AG04450 (cell line): Measurements from ENCODE around the gene UBTF. TPM values are rescaled to one million over a fixed set of nuclear protein-coding genes. Genes with fewer than 3 reads are reported as not detected.
A peak's percentile ranks its signal among the peaks of the same experiment; 100 is the strongest.

ENCODE experiments used
- CTCF ChIA-PET: fragments of 300-600, 350-600 bp; formaldehyde crosslinking; extraction: SDS; loops from one replicate; lab custom pipeline; 2022; ENCODE audit warnings: antibody characterized with exemption, inconsistent platforms; lab: Charles Lee
- POLR2A ChIA-PET: fragments of 350-600 bp; formaldehyde crosslinking; extraction: SDS; loops from one replicate; lab custom pipeline; 2021; ENCODE audit warnings: antibody characterized with exemption, inconsistent platforms; lab: Yijun Ruan, JAX
- DNase-seq: peaks from one replicate; pipeline ENCODE4 v3.0.0-alpha.2; 2011; ENCODE audit warnings: low read depth, low spot score
- H3K27ac ChIP-seq: one replicate; pipeline ENCODE4 v1.5.1; 2012; ENCODE audit warnings: low read depth, low read length, control low read depth
- H3K27me3 ChIP-seq: one replicate; pipeline ENCODE4 v1.6.0; 2012; ENCODE audit warnings: low read length; ENCODE audit not compliant: control insufficient read depth, insufficient read depth
- H3K4me3 ChIP-seq: 2 replicates; pipeline ENCODE4 v1.5.1; 2011; ENCODE audit warnings: mild to moderate bottlenecking, low read depth, low read length, control low read depth
- H3K9me3 ChIP-seq: 2 replicates; pipeline ENCODE4 v1.5.1; 2012; ENCODE audit warnings: low read length; ENCODE audit not compliant: control insufficient read depth, insufficient read depth
- CTCF ChIP-seq: IDR thresholded peaks from 2 replicates; pipeline ENCODE4 v1.5.1; 2011; ENCODE audit warnings: low read depth, low read length, control low read depth, inconsistent platforms
- polyA plus RNA-seq: library from polyadenylated mRNA; depleted of rRNA; stranded (reverse); fragments of >200 nt; gene quantifications from 2 replicates; pipeline ENCODE4 v1.2.3, GENCODE V29; 2011

UBTF gene
- polyA plus RNA-seq, 1 experiment, result 26.6 TPM

- POLR2A ChIA-PET, result interaction anchor here (2.2 kb wide), 1 partner anchor 10 kb away, joined by 9 read pairs; no protein-coding TSS in a partner anchor
- H3K9me3 ChIP-seq, result no peaks in the 10 kb centered on the region
Observed at GRCh38 chr17:44200478-44201155, 18.9 kb downstream of the UBTF start.

GRCh38 chr17:44199553-44200477 is 19.7 kb downstream of the UBTF start, which contains the start of gene ATXN7L3:
TSS of gene ATXN7L3 (minus strand) at chr17:44199884. CDS start at chr17:44198070, 1,814 bp downstream.
- Histone ChIP-seq H3K9me3 (no peaks in the 10 kb centered on the region), H3K27ac (peak within 1 kb of the TSS; percentile 89), H3K4me3 (peak within 1 kb of the TSS; percentile 78), H3K27me3 (no peaks in the 10 kb centered on the region)
- CTCF ChIA-PET, result no interaction called here
- TF ChIP-seq CTCF, result no peak
- peak; percentile 95 for DNase-seq
- POLR2A ChIA-PET, result interaction anchor here (0.9 to 2.8 kb wide), 5 partner anchors 10 to 76 kb away, joined by 4 to 18 read pairs (median 9); partner anchors contain the start of gene TMUB2

More at GRCh38 chr17:44200478-44201155, 18.9 kb downstream of the UBTF start:
- CTCF ChIA-PET, result interaction anchor here (0.6 to 1.6 kb wide), 2 partner anchors 9 to 875 kb away, joined by 5 to 9 read pairs; no protein-coding TSS in a partner anchor
- Histone ChIP-seq H3K27me3 (no peaks in the 10 kb centered on the region), H3K4me3 (peak overlapping the region; percentile 71), H3K27ac (peak overlapping the region; percentile 89)
- no peak for TF ChIP-seq CTCF
- DNase-seq, result no peak

GRCh38 chr17:44198721-44199552 is 20.5 kb downstream of the UBTF start:
- Histone ChIP-seq H3K27me3 (no peaks in the 10 kb centered on the region), H3K4me3 (peak overlapping the region; percentile 78), H3K9me3 (no peaks in the 10 kb centered on the region), H3K27ac (peak overlapping the region; percentile 78)
- no peak for DNase-seq
- ChIA-PET CTCF (interaction anchor here (1.0 to 1.1 kb wide), 2 partner anchors 11 to 147 kb away, joined by 5 to 6 read pairs; no protein-coding TSS in a partner anchor), POLR2A (interaction anchor here (0.9 to 2.8 kb wide), 5 partner anchors 9 to 77 kb away, joined by 4 to 18 read pairs (median 9); partner anchors contain the start of gene TMUB2)
- TF ChIP-seq CTCF, result no peak

GRCh38 chr17:44197980-44198720 is 21.3 kb downstream of the UBTF start:
- Histone ChIP-seq H3K4me3 (peak overlapping the region; percentile 78), H3K27me3 (no peaks in the 10 kb centered on the region), H3K9me3 (no peaks in the 10 kb centered on the region), H3K27ac (peak overlapping the region; percentile 78)
- ChIA-PET POLR2A (interaction anchor here (2.2 to 2.8 kb wide), 3 partner anchors 8 to 12 kb away, joined by 9 to 18 read pairs (median 14); partner anchors contain the start of gene TMUB2), CTCF (interaction anchor here (1.0 to 1.1 kb wide), 2 partner anchors 12 to 147 kb away, joined by 5 to 6 read pairs; no protein-coding TSS in a partner anchor)
- TF ChIP-seq CTCF, result peak; percentile 21; the same call in 1 of the 2 replicates
- DNase-seq, result no peak
